ENCODE results near the gene PRR16.

DNA sequence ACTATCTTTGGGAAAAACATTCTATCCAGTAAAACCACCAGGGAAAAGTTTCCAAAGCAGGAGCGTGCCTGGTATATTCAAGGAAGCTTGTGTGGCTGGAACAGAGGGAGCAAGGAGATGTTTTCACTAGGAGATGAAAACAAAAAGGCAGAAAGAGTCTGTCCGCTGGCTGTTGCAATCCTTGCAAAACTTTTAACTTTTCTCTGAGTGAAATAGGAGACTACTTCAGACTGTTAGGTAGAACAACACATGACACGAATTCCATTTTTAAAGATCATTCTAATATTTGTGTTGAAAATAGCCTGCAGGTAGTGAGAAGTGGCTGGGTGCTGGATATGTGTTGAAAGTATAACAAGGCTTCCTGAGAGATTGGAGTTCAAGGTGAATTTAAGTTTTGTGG lies 69.5 kb downstream of the PRR16 start:
- TF ChIP-seq CTCF (conservative IDR thresholded peaks at IDR 0.05; ENCODE audit: low read length) (no peak), EZH2phosphoT487 (IDR thresholded peaks at IDR 0.05; ENCODE audit: borderline replicate concordance) (no peak)

All from Loucy (cell line).